C4-2B (cell line): Measurements from ENCODE around the gene CCDC158.

ENCODE experiments used
- H3K27ac ChIP-seq: fragments of 450-650 bp; 2 replicates; pipeline ENCODE4 v1.5.1; 2017
- ZFX ChIP-seq: fragments of 450-650 bp; IDR thresholded peaks from 2 replicates; pipeline ENCODE4 v1.6.1; 2017
- TF ChIP-seq, protein P1 (sequence below): fragments of 450-650 bp; conservative IDR thresholded peaks from 2 replicates; pipeline ENCODE4 v1.5.1; 2017; ENCODE audit warnings: mild to moderate bottlenecking

The CCDC158 gene

DNA sequence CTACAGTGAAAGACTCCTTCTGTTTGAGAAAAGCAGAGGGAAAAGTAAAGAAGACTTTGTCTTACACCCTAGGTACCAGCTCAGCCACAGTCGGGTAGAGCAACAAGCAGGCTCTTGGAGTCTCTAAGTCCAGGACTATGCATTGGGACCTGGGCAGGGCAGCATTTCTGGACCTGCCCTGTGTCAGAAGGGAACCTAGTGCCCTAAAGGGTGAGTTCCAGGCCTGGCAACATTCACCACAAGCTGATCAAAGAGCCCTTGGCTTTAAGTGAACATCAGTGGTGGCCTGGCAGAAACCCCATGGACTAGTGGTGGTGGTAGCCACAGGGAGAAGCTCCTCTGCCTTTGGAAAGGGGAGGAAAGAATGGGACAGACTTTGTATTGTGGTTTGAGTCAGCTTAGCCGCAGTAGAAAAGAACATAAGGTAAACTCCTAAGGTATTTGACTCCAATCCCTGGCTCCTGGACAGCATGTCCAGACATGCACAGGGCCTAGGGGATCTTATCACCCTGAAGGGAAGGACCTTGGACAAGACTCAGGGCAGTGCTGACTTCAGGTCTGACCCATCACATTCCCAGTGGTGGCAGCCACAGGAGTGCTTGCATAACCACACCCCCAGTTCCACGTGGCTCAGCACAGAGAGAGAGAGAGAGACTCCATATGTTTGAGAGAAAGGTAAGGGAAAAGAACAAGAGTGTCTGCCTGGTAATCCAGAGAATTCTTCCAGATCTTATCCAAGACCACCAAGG is 32.6 kb downstream of the CCDC158 start:
- no peak overlapping the region for H3K27ac ChIP-seq

DNA sequence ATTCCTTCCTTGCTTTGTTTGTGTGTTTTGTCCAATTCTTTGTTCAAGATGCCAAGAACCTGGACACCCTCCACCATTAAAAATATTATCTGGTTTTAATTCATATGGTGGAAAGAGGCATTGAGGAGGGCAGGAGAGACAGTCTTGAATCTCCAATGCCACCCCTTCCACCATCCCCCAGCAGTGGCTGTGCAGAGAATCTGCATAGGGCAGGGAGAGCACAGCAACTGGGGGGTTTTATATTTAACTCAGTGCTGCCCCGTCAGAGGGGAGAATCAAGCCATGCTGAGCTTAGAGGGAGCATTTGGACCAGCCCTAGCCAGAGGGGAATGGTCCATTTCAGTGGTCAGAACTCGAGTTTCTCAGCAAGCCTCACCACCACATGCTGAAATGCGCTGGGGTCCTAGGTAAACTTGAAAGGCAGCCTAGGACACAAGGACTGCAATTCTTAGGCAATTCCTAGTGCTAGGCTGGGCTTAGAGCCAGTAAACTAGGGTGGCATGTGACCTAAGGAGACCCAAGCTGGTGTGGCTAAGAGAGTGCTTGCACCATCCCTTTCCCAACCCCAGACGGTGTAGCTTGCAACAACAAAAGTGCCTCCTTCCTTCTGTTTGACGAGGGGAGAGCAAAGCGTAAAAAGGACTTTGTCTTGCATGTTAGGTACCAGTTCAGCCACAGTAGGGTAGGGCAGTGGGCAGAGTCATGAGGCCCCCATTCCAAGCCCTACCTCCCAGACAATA is 34.2 kb downstream of the CCDC158 start:
- H3K27ac ChIP-seq, result no peak overlapping the region
- TF ChIP-seq ZFX, result no peak
- TF ChIP-seq, protein P1, sequence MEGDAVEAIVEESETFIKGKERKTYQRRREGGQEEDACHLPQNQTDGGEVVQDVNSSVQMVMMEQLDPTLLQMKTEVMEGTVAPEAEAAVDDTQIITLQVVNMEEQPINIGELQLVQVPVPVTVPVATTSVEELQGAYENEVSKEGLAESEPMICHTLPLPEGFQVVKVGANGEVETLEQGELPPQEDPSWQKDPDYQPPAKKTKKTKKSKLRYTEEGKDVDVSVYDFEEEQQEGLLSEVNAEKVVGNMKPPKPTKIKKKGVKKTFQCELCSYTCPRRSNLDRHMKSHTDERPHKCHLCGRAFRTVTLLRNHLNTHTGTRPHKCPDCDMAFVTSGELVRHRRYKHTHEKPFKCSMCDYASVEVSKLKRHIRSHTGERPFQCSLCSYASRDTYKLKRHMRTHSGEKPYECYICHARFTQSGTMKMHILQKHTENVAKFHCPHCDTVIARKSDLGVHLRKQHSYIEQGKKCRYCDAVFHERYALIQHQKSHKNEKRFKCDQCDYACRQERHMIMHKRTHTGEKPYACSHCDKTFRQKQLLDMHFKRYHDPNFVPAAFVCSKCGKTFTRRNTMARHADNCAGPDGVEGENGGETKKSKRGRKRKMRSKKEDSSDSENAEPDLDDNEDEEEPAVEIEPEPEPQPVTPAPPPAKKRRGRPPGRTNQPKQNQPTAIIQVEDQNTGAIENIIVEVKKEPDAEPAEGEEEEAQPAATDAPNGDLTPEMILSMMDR, result no peak

More for the DNA sequence above, 32.6 kb downstream of the CCDC158 start:
- no peak for TF ChIP-seq ZFX
- TF ChIP-seq, protein P1, result no peak

DNA sequence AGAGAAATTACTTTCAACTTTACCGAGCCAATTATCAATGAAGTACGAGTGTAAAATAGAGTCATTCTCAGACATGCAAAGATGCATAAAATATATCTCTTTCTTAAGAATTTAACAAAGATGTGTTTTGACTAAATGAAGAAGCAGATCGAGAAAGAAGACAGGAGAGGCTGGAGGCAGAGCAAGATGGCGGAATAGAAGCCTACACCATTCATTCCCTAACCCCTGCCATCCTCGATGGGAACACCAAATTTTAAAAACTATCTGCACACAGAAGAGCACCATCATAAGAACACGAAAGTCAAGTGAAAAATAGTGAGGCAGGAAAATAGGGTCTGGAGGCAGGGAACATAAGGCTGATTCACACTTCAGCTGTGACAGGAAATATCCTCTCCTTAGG is 35.0 kb downstream of the CCDC158 start:
- no peak overlapping the region for H3K27ac ChIP-seq
- TF ChIP-seq ZFX, result no peak
- TF ChIP-seq, protein P1, result no peak

DNA sequence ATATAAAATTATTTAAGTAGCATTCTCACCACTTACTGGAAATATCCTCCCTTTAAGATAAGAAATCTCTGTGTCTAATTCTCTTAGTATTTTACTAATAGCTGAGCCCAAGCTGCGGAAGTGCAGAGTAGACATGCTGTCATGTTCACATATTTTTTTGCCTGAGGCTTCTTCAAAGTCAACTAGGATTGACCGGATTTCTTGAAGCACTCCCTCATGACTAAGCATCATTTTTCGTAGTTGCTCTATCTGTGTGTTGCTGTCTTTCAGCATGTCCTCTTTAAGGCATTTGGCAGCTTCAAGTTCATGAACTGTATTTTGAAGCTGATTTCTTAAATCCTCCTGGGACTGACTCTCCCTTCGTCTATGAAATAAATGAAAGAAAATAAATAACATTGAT is 36.9 kb downstream of the CCDC158 start:
- TF ChIP-seq ZFX, result no peak
- TF ChIP-seq, protein P1, result no peak
- no peak overlapping the region for H3K27ac ChIP-seq

DNA sequence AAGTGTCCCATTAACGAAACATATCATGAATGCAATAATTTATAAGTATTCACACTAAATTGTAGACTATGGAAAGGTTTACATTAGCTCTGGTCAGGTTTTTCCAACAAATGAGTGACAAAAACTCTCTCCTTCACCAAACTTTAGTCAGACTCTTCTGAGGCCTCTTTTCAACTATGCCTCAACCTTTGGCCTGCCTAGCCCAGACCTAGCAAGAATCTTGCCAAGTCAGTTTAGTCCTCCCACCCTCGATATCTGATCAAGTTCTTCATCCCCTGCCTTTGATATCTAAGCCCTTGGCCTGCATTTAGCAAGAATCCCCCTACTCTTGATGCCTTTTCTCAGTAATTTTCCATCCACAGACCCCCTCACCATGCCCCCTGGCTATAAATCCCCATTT is 37.9 kb downstream of the CCDC158 start:
- no peak overlapping the region for H3K27ac ChIP-seq
- TF ChIP-seq ZFX, result no peak
- TF ChIP-seq, protein P1, result no peak

DNA sequence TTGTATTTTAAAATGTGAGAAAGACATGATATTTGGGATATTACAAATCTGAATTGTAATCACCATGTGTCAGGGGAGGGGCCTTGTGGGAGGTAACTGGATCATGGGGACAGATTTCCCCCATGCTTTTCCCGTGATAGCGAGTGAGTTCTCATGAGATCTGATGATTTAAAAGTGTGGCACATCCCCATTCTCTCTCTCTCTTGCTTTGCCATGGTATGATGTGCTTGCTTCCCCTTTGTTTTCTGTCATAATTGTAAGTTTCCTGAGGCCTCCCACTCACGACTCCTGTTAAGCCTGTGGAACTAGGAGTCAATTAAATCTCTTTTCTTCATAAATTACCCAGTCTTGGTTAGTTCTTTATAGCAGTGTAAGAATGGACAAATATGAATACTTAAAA is 39.0 kb downstream of the CCDC158 start:
- no peak overlapping the region for H3K27ac ChIP-seq
- TF ChIP-seq, protein P1, result no peak
- no peak for TF ChIP-seq ZFX

DNA sequence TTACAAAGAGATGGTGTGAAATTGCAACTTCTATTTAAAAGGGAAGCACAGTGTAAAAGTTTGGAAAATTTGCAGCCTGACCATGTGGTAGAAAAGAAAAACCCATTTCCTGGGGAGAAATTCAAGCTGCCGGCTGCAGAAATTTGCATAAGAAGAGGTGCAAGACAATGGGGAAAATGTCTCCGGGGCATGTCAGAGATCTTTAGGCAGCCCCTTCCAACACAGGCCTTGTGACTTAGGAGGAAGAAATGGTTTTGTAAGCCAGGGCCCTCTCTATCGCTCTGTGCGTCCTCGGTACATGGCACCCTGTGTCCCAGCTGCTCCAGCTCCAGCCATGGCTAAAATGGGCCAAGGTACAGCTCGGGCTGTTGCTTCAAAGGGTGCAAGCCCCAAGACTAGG is 40.4 kb downstream of the CCDC158 start:
- TF ChIP-seq, protein P1, result no peak
- no peak overlapping the region for H3K27ac ChIP-seq
